Measurements from ENCODE around the gene RALB.
A peak's percentile ranks its signal among the peaks of the same experiment; 100 is the strongest.

RALB gene

GRCh38 chr2:120265006-120265405, 12.4 kb downstream of the RALB start:
- peak; percentile 41 to 63 for DNase-seq

GRCh38 chr2:120267348-120267747, 14.7 kb downstream of the RALB start:
- peak in 1 of 2 experiments; percentile 45 for DNase-seq

- DNase-seq: no peak
Measured at GRCh38 chr2:120269076-120269744, 16.6 kb downstream of the RALB start.

GRCh38 chr2:120269816-120270215, 17.2 kb downstream of the RALB start:
- no peak for DNase-seq

- no peak for DNase-seq
Measured at GRCh38 chr2:120271711-120272379, 19.2 kb downstream of the RALB start.

GRCh38 chr2:120272763-120273481, 20.3 kb downstream of the RALB start:
- DNase-seq: no peak

GRCh38 chr2:120275617-120276400, 23.2 kb downstream of the RALB start:
- no peak for DNase-seq

- DNase-seq: no peak
Measured at GRCh38 chr2:120277505-120278205, 25.0 kb downstream of the RALB start.

- no peak for DNase-seq
Measured at GRCh38 chr2:120278901-120279300, 26.2 kb downstream of the RALB start.

- no peak for DNase-seq
Measured at GRCh38 chr2:120279708-120280107, 27.1 kb downstream of the RALB start.

- no peak for DNase-seq
Measured at GRCh38 chr2:120283649-120284048, 31.0 kb downstream of the RALB start.

- DNase-seq: no peak
Measured at GRCh38 chr2:120285056-120285455, 32.4 kb downstream of the RALB start.

GRCh38 chr2:120287183-120288015, 34.7 kb downstream of the RALB start:
- DNase-seq: no peak

- no peak for DNase-seq
Measured at GRCh38 chr2:120288016-120288373, 35.3 kb downstream of the RALB start.

- DNase-seq: no peak
Measured at GRCh38 chr2:120289221-120289906, 36.7 kb downstream of the RALB start.

GRCh38 chr2:120290737-120291136, 38.1 kb downstream of the RALB start:
- no peak for DNase-seq

- DNase-seq: no peak
Measured at GRCh38 chr2:120291401-120292311, 39.0 kb downstream of the RALB start.

- no peak for DNase-seq
Measured at GRCh38 chr2:120293096-120294007, 40.7 kb downstream of the RALB start.

- no peak for DNase-seq
Measured at GRCh38 chr2:120294008-120294340, 41.3 kb downstream of the RALB start.
